HepG2 (cell line): ENCODE data around the gene HYI.

Source experiments
- POLR2AphosphoS5 ChIP-seq: IDR thresholded peaks from 2 replicates; pipeline ENCODE4 v1.6.1; 2012; ENCODE audit warnings: low read depth, low read length
- RXRB ChIP-seq: IDR thresholded peaks from 2 replicates; pipeline ENCODE4 v1.6.1; 2016; ENCODE audit warnings: borderline replicate concordance, missing genetic modification reagents, missing compliant biosample characterization
- TF ChIP-seq, protein P1 (sequence below): sonication (generic); formaldehyde crosslinking; IDR thresholded peaks from 2 replicates; pipeline ENCODE4 v1.5.0; 2020; ENCODE audit warnings: mild to moderate bottlenecking, missing genetic modification reagents, moderate library complexity

GRCh38 chr1:43423672-43424550, 29.8 kb downstream of the HYI start:
- TF ChIP-seq RXRB (CRISPR knock-in tag), result no peak
- no peak for TF ChIP-seq POLR2AphosphoS5
- TF ChIP-seq, protein P1, sequence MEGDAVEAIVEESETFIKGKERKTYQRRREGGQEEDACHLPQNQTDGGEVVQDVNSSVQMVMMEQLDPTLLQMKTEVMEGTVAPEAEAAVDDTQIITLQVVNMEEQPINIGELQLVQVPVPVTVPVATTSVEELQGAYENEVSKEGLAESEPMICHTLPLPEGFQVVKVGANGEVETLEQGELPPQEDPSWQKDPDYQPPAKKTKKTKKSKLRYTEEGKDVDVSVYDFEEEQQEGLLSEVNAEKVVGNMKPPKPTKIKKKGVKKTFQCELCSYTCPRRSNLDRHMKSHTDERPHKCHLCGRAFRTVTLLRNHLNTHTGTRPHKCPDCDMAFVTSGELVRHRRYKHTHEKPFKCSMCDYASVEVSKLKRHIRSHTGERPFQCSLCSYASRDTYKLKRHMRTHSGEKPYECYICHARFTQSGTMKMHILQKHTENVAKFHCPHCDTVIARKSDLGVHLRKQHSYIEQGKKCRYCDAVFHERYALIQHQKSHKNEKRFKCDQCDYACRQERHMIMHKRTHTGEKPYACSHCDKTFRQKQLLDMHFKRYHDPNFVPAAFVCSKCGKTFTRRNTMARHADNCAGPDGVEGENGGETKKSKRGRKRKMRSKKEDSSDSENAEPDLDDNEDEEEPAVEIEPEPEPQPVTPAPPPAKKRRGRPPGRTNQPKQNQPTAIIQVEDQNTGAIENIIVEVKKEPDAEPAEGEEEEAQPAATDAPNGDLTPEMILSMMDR (CRISPR knock-in tag), result no peak
